PFSK-1 (cell line): ENCODE results near the gene LYPD6.

Experiments used
- FOXP2 ChIP-seq: optimal IDR thresholded peaks from 2 replicates; pipeline ENCODE3; 2011; ENCODE audit warnings: borderline replicate concordance, control low read depth, inconsistent platforms; ENCODE audit not compliant: insufficient read depth; ENCODE audit errors: extremely low read length, extremely low read depth
- POLR2AphosphoS5 ChIP-seq: IDR thresholded peaks from 2 replicates; pipeline ENCODE4 v1.6.1; 2012; ENCODE audit warnings: low read depth, mild to moderate bottlenecking, control low read depth, low read length, moderate library complexity
- SIN3A ChIP-seq: IDR thresholded peaks from 2 replicates; pipeline ENCODE4 v1.6.1; 2012; ENCODE audit warnings: mild to moderate bottlenecking, low read length, moderate library complexity, borderline replicate concordance; ENCODE audit not compliant: insufficient read depth
- TAF1 ChIP-seq: IDR thresholded peaks from 2 replicates; pipeline ENCODE4 v1.6.1; 2012; ENCODE audit warnings: low read length, control low read depth, borderline replicate concordance; ENCODE audit not compliant: insufficient read depth
- TF ChIP-seq, protein P1 (sequence below), 2 experiments: IDR thresholded peaks; 2 replicates each; pipeline versions ENCODE4 v1.6.1 to v1.8.0; 2011 to 2012; ENCODE audit warnings: low read depth in 2 of 2, low read length in 2 of 2, control low read depth in 1 of 2, inconsistent platforms in 1 of 2, mild to moderate bottlenecking in 1 of 2, moderate library complexity in 1 of 2; ENCODE audit not compliant: insufficient read depth in 1 of 2

The LYPD6 gene

DNA sequence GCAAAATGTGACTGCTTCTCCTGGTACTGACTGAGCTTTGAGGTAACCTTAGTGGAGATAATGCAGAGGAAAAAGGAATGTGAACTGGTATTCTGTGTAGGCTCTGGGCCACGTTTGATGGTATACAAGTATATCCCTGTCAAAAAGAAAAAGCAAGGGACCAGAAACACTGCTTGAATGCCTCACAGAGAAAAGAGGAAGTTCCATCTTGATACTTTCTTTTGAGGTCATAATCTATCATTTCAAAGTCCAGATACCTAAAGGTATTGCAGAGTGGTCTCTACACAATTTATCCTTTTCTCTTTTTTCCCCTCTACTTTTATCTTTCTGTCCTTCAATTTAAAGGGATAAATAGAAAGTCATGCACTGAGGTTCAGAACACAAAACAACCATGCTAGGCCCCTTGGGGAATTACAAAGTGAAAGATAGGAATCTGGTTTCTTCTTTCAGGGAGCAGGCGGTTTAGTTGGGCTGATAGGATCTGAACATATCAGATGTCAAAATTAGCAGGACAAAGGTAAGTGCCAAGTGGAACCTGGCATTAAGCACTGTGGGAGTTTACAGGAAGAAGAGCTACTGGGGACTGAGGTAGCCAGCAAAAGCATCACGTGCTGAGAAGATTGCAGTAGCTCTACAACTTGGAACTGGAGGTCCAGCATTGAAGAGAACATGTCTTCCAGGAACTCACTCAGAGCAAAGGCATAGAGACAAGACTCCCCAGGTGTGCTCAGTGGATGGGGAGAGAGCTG, 121.2 kb downstream of the LYPD6 start:
- TF ChIP-seq POLR2AphosphoS5 (no peak), FOXP2 (no peak), TAF1 (no peak), SIN3A (no peak)
- TF ChIP-seq, protein P1, sequence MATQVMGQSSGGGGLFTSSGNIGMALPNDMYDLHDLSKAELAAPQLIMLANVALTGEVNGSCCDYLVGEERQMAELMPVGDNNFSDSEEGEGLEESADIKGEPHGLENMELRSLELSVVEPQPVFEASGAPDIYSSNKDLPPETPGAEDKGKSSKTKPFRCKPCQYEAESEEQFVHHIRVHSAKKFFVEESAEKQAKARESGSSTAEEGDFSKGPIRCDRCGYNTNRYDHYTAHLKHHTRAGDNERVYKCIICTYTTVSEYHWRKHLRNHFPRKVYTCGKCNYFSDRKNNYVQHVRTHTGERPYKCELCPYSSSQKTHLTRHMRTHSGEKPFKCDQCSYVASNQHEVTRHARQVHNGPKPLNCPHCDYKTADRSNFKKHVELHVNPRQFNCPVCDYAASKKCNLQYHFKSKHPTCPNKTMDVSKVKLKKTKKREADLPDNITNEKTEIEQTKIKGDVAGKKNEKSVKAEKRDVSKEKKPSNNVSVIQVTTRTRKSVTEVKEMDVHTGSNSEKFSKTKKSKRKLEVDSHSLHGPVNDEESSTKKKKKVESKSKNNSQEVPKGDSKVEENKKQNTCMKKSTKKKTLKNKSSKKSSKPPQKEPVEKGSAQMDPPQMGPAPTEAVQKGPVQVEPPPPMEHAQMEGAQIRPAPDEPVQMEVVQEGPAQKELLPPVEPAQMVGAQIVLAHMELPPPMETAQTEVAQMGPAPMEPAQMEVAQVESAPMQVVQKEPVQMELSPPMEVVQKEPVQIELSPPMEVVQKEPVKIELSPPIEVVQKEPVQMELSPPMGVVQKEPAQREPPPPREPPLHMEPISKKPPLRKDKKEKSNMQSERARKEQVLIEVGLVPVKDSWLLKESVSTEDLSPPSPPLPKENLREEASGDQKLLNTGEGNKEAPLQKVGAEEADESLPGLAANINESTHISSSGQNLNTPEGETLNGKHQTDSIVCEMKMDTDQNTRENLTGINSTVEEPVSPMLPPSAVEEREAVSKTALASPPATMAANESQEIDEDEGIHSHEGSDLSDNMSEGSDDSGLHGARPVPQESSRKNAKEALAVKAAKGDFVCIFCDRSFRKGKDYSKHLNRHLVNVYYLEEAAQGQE (IDR thresholded peaks at IDR 0.05; ENCODE audit: insufficient read depth in 1 of 2, low read depth in 2 of 2, low read length in 2 of 2): no peak

DNA sequence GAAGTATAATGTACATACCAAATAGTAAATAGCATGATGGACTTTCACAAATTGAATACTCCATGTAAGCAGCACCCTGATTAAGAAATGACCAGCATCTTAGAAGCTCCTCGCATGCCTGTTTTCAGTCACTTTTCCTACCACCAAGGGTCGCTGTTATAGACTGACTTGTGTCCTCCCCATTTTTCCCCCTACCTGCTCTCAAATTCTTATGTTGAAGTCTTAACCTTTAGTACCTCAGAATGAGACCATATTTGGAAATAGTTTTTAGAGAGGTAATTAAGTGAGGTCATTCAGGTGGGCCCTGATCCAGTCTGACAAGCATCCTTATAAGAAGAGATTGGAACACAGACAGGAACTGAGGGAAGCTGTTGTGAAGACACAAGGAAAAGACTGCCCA, 125.9 kb downstream of the LYPD6 start:
- no peak for TF ChIP-seq POLR2AphosphoS5
- no peak for TF ChIP-seq FOXP2
- no peak for TF ChIP-seq SIN3A
- no peak for TF ChIP-seq TAF1
- TF ChIP-seq, protein P1 (IDR thresholded peaks at IDR 0.05; ENCODE audit: insufficient read depth in 1 of 2, low read depth in 2 of 2, low read length in 2 of 2): no peak

DNA sequence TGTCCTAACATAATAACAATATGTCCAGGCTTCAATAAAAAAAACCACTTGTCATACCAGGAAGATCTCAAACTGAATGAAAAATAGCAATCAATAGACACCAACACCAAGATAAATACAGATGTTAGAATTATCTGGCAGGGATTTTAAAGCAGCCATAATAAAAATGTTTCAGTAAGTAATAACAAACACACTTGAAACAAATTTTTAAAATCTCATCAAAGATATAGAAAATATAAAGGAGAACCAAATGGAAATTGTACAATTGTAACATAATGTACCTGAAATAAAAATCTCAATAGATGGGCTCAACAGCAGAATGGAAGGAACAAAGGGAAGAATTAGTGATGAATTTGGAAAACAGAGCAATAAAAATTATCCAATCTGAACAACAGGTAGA, 128.1 kb downstream of the LYPD6 start:
- TF ChIP-seq SIN3A (no peak), FOXP2 (no peak)
- TF ChIP-seq, protein P1 (IDR thresholded peaks at IDR 0.05; ENCODE audit: insufficient read depth in 1 of 2, low read depth in 2 of 2, low read length in 2 of 2): no peak

DNA sequence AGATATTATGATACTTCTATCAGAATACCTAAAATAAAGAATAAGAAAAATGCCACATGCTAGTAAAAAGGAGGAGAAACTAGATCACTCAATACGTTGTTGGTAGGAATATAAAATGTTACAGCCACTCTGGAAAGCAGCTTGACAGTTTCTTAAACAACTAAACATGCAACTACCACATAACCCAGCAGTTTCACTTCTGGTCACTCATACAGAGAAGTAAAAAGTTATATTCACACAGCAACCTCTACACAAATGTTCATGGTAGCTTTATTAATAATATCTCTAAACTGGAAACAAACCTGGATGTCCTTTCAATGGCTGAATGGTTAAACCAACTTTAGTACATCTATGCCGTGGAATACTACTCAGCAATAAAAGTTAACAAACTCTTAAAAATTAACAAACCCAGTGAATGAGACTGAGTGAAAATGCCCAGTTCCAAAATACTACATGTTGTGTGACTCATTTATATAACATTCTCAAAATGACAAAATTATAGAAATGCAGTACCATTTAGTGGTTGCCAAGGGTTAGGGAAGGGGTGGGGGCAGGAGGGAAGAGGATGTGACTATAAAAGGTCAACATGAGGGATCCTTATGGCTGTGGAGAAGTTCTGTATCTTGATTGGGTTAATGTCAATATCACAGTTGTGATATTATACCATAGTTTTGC, 133.1 kb downstream of the LYPD6 start:
- TF ChIP-seq TAF1 (no peak), POLR2AphosphoS5 (no peak), SIN3A (no peak), FOXP2 (no peak)
- TF ChIP-seq, protein P1 (IDR thresholded peaks at IDR 0.05; ENCODE audit: insufficient read depth in 1 of 2, low read depth in 2 of 2, low read length in 2 of 2): no peak
